HG02642 (cell line): ENCODE data around the gene SLC46A1.
"Not testable (repeated sequence)": the region's sequence is repeated elsewhere in the genome, so short reads cannot be mapped to it uniquely, and the experiment has no call there.

Experiments
- ATAC-seq: cut with Tn5 transposase; IDR thresholded peaks from one replicate; pipeline ENCODE4 v1.9.1; 2021; ENCODE audit warnings: mild to moderate bottlenecking; ENCODE audit not compliant: unreplicated experiment, poor library complexity

The SLC46A1 gene

DNA sequence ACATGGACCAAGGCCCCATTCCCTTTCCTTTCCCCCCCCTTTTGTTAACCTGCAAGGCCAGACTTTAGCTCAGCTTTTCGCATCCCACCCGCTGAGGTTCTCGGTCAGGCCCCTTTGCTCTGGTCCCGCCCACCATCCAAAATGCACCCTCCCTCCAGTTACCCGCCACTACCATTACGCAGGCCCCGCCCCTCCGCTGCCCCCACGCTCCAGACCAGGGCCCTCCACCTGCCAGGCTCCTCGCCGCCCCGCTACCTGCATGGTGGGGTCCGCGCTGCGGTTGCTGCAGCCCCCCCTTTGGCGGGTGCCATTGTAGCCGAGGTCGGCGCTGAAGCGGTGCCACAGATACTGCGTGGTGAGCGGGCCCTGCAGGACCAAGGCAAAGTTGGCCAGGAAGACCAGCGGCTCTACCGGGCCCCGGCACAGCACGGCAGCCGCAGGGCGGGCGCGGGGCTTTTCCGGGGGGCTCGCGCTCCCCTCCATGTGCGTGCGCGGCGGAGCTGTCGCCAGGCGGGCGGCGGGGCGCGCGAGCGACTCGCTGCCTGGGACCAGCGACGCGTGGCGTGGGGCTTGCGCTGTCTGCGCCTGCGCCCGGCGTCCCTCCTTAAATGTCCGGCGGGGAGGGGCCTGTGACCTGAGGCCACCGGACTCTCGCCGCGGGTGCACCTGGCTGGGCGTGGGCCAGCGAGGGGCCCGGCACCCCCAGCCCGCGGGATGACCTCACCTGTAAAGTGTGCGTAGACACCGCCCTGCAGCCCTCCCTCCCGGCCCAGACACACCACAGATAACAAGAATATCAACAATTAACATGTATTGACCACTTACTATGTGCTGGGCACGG, at the start of gene SLC46A1:
TSS of gene SLC46A1 (minus strand) at position 581 of the 841 bp plus-strand sequence. CDS start at position 483, 98 bp downstream.
- peak; percentile 81 for ATAC-seq

DNA sequence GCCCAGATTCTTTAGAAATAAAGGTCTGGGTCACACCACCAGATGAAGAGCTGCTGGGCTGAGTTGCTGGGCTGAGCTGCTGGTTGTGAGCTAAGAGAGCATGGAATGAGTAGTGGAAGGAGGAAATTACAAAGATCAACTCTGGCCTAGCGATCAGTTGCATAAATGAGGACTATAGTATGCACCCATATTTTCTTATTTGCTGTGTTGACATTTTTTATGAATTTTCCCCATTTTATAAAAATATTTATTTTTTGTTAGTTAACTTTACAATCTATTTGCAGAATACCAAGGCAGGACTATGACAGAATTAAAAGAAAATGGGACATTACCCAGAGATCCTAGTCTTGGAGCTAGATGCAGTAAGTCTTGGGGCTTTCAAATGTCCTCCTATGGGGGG, 43.8 kb upstream of the SLC46A1 start:
- no peak for ATAC-seq

DNA sequence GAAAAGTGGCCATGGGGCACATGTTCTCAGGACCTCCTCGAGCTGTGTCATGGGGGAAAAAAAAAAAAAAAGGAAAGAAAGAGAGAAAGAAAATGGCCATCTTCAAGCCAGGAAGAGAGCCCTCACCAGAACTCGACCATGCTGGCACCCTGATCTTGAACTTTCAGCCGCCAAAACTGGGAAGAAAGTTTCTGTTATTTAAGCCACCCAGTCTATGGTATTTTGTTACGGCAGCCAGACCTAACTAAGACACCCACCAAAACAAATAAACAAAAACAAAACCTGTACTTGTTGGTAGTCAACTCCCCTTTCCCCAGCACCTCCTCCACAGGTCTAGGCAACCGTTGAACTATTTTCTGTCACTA, 41.4 kb upstream of the SLC46A1 start:
- ATAC-seq, result no peak

DNA sequence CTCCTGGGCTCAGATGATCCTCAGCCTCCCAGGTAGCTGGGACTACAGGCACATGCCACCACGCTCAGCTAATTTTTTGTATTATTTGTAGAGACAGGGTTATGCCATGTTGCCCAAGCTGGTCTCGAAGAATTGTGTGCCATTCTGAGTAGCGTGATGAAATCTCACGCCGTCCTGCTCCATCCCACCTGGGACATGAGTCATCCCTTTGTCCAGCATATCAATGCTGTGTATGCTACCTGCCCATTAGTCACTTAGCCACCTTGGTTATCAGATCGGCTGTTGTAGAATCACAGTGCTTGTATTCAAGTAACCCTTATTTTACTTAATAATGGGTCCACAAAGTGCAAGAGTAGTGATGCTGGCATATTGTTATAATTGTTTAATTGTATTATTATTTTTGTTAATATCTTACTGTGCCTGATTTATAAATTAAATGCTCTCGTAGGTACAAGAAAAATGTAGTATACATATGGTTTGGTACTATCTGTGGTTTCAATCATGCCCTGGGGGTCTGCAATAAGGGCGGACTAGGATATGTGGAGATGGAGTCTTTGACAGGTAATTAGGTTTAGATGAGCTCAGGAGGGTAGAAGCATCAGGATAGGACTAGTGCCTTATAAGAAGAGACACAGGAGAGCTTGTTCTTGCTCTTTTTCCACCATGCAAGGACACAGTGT, 40.8 kb upstream of the SLC46A1 start:
- ATAC-seq, result no peak

DNA sequence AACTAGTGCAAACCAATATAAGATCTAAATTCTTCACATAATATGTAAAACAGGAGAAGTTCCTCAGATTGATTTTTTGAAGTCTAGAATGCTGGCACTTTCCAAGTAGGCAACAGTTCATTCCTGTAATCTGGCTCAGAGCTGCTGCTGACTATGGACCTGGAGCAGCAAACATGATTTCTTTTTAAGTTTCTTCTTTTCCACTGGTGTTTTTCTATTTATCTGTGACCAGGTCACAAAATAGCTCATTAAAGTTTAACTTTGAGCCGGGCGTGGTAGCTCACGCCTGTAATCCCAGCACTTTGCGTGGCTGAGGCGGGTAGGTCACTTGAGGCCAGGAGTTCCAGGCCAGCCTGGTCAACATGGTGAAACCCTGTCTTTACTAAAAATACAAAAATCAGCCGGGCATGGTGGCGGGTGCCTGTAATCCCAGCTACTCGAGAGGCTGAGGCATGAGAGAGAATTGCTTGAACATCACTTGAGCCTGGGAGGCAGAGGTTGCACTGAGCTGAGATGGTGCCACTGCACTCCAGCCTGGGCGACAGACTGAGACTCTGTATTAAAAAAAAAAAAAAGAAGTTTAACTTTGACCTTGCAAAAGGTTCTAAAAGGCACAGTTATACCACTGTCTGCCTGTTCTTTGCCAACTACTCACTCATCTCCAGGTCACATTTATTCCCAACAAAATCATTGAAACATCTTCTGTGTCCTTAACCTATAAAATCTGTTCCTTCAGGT, 38.1 kb upstream of the SLC46A1 start:
- ATAC-seq, result no peak

DNA sequence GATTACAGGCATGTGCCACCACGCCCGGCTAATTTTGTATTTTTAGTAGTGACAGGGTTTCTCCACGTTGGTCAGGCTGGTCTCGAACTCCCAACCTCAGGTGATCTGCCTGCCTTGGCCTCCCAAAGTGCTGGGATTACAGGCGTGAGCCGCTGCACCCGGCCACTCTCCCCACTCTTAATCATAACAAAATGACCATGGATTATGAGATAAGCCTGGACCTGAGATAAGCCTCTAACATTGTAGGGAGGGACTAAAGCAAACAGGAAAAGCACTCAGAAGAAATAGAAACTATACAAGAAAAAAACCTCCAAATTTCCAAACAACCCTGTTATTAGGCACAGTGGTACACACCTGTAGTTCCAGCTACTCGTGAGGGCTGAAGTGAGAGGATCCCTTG, 28.3 kb upstream of the SLC46A1 start:
- ATAC-seq, result not testable (repeated sequence)

DNA sequence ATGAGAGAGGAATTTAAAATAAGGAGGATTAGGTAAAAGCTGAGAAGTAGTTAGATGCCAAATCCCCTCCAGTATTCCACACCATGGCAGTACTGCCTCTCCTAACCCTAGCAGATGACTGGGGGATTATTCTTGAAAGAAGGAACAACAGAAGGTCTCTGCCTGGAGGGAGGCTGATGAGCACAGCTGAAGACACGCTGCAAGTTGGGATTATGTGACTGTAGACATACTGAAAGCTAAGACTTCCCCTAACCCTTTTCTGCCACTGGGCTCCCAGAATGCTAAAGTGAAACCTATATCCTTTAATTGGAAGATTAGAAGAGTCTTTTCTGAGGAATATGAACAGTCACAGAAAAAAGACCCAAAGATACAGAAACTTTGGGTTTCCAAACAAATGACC, 27.7 kb upstream of the SLC46A1 start:
- ATAC-seq, result no peak

DNA sequence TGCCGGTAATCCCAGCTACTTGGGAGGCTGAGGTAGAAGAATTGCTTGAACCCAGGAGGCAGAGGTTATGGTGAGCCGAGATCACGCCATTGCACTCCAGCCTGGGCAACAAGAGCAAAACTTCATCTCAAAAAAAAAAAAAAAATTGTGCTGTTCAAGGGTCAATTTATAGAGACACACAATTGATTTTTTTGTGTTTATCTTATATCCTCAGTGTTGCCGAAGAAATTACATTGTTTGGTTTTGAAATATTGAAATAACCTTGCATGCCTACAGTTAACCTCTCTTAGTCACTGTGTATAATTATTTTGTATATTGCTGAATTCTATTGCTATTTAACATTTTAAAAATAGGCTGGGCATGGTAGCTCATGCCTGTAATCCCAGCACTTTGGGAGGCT, 22.0 kb upstream of the SLC46A1 start:
- ATAC-seq, result not testable (repeated sequence)

DNA sequence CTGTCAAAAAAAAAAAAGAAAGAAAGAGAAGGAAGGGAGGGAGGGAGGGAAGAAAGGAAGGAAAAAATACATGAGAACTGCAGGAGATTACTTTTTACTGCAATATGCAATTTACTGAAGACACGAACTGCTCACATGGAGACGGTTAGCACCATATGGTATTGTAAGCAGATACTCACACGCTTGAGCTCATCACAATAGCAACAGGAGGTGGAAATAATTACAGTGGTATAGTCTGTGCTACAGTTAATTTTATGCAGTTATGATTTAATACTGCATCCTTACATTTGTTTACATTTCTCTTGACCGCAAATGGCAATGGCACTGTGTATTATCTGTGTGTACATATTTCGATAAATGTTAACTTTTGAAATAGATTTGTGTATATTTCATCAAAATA, 21.4 kb upstream of the SLC46A1 start:
- ATAC-seq, result no peak

DNA sequence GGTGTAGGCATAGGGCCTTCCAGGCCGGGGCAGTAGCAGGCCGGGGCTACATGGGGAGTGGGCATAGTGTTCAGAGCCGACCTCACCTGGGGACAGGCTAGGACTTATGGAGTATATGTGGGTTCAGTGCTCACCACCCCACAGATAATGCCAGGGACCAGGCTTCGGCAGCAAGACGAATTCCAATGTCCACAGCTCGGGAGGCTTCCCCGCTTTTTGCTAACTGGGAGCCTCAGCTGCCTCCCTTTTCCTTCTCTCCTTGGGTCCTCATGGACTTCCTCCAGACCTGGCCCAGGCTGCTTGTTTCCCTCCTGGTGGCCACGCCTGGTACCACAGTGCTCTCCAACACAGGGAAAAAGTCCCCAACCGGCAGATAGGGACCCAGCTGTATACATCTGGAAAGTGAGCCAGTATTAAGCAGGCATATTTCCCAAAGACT, 20.1 kb upstream of the SLC46A1 start:
- ATAC-seq, result no peak

DNA sequence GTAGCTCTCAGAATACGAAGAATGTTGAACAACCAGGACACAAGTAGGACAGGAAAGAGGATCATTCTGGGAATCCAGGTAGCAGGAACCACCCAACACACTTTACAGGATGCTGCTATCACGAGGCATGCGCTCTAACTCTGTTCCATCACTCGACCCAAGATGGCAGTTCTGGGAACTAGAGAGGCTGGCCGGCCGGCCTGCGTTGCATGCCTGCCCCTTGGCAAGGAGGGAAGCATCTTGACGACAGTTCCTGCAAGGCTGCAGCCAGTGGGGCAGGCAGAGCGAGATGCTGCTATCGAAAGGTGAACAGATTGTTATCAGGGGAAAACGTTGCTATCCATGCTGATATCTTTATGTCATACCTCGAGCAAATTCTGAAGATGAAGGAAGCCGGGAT, 19.2 kb upstream of the SLC46A1 start:
- no peak for ATAC-seq

DNA sequence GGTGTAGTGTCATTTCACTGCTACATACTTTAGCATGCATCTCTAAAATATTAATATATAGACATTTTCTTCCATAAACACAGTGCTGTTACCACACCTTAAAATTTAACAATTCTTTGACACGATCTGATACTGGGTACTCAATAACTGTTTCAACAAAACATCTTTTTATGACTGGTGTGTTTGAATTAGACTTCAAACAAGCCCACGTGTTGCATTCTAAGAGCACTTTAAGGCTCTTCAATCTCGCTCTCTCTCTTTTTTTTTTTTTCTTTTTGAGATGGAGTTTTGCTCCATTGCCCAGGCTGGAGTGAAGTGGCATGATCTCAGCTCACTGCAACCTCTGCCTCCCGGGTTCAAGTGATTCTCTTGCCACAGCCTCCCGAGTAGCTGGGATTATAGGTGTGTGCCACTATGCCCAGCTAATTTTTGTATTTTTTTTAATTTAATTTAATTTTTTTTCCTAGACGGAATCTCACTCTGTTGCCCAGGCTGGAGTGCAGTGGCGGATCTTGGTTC, 15.8 kb upstream of the SLC46A1 start:
- no peak for ATAC-seq

DNA sequence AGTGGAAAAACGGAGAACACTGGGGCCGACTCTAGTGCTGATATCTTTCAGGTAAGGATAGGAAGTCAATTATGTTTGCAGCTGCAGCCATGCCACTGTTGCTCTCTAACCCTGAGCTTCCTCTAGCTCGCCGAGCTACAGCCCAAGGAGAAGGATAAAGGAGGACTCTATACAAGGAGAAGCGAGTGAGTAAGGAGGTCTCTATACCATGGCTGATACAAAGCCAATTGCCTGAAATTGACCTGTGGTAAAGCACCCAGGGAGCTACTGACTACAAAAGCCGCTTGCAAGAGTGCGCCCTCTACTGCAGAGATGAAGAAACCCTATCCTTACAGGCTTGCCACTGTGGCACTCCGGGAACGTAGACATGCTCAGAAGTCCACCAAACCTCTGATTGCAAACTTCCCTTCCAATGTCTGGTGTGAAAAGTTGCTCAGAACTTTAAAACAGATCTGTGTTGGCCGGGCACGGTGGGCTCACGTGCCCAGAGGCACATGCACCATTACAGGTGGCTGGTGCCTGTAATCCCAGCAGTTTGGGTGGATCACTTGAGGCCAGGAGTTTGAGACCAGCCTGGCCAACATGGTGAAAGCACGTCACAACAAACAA, 10.8 kb upstream of the SLC46A1 start:
- peak; percentile 46 for ATAC-seq

DNA sequence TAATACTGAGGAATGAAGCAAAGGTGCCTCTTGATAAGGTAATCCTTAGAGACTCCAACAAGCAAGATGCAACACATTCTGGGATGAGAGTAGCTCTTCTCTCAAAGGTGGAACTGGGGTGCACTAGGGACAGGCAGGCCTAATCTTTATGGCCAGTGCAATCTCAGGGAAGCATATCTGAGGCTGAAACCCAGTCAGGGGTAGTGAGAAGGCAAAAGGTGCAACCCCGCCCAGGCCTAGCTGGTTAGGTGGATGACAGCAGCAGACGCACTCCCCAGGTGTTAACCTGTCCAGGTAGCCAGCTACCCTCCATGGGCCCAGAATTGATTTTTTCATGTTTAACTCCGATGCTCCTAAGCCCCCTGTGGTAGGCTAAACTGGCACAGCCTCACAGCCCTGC, 9.9 kb upstream of the SLC46A1 start:
- ATAC-seq, result no peak

DNA sequence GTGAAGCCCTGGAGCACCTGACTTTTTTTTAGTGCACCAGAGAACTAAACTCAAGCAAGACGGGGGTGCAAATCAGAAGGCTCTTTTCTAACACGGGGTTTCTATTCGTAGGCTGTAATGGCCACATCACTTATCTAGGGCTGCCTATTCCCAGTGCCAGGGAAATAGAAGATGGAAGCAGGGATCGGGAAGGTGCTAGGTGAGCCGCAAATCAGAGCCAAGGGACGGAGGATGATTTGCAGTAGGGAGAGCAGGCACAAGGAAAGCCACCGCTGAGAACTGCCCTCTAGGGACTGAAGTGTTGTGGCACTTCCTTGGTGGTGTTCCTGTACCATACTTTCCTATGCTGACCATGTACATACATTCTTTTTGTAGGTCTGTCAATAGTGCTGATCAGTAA, 7.8 kb upstream of the SLC46A1 start:
- no peak for ATAC-seq

DNA sequence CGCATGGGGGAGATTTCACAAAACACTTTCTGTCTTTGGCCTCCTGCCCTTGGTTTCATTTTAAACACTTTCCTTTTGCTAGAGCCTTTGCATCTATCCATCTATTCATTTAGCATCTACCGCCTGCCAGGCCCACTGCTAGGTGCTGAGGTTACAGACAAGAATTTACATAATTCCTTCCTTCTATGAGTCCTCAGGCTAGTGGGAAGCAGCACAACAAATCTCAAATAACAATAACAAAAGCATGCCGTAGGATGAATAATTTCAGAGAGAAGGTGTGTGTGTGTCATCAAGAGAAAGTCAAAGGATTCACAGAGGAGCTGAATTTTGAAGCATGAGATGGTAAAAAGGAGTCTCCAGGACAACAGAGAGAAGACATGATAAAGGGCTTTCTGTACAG, 6.1 kb upstream of the SLC46A1 start:
- no peak for ATAC-seq

DNA sequence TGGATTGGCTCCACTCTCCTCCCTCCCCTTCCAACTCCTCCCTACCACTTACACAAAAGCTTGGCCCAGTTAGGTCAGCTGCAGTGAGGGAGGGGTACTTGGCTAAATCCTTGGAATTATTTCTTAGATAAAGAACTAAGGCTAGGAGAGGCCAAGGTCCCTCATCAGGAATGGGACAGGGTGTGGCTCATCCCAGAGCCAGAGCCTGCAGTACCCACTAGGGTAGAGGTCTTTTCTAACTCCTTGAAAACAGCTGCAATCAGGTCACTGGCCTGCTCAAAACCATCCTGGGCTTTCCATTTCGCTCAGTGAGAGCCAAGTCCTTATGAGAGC, 1.9 kb upstream of the SLC46A1 start:
- ATAC-seq, result no peak

DNA sequence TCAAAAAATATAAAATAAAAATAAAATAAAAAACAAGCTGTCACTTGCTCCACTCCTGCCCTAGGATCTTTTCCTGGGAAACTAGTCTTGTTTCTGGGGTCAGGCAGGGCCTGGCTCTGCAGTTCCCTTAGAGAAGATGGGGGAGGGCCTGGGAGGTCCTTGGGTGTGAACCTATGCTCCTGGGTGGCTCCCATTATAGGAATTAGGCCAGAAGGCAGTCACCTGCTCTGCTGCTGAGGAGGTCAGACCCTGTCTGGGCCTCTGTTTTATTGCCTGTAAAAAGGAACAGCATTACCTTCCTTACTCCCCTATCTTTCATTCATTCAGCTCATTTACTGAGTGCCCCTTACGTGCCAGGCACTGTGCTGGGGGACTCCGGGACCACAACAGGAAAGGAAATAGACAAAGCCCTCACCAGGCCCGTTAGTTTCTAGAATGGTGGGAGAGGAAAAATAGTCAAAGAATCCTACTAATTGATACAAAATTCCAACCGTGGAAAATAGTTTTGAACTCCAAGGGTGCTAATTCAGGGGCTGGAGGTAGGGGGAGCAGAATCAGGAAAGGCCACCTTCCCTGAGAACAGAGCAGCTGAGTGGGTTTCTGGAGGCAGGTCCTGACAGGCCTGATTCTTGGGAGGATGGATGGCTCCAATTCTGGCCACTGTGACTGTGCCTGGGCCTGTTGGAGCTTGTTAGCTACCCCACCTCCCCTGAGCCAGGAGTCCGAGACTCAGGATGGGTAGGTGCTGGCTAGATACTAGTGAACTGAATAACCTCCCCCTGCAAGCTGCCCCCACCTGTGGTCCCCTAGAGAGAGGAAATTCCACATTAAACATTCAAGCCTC, 1.3 kb upstream of the SLC46A1 start:
- ATAC-seq, result no peak

DNA sequence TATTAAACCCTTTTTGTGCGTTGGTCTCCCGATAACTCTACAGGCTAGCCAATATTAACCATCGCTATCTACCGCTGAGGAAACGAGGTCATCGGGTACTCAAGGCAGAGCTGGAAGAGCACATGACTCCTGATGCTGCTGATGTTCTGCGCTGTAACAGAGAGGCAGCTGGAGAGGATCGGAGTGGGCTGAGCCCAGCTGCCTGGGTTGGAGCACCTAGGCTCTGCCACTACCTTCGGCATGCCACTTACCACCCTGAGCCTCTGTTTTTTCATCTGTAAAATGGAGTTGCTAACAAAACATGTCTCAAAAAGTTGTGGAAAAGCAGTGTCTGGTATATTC, 432 bp upstream of the SLC46A1 start:
- ATAC-seq, result no peak
